ENCODE data around the gene TOMM40L.

GRCh38 chr1:161198897-161199431 lies 26.9 kb upstream of the TOMM40L start, which contains the start of gene ADAMTS4:
- TF ChIP-seq CTCF (IDR thresholded peaks at IDR 0.05) (no peak), POLR2A (IDR thresholded peaks at IDR 0.05) (peak; percentile 46 to 74)

Data from adrenal gland (tissue), 5 donors.